ENCODE data around the gene DDX27. TPM values are rescaled to one million over a fixed set of nuclear protein-coding genes. Genes with fewer than 3 reads are reported as not detected.

The DDX27 gene
- total RNA-seq, 1 experiment from 2014 or later = 54.8 TPM

GRCh38 chr20:49286689-49287551 is 67.7 kb downstream of the DDX27 start (continued):
- no peak for TF ChIP-seq CDX4 (CRISPR knock-in tag; IDR thresholded peaks at IDR 0.05; ENCODE audit: borderline replicate concordance)
- TF ChIP-seq SMAD3 (CRISPR knock-in tag; IDR thresholded peaks at IDR 0.05; ENCODE audit: borderline replicate concordance) = no peak
- TF ChIP-seq OVOL2 (CRISPR knock-in tag; IDR thresholded peaks at IDR 0.05; ENCODE audit: borderline replicate concordance) = no peak
- no peak for TF ChIP-seq KAT7 (CRISPR knock-in tag; IDR thresholded peaks at IDR 0.05; ENCODE audit: borderline replicate concordance)
- TF ChIP-seq GABPB1 (CRISPR knock-in tag; IDR thresholded peaks at IDR 0.05) = no peak
- no peak for TF ChIP-seq ZNF121 (CRISPR knock-in tag; IDR thresholded peaks at IDR 0.05)
- no peak for TF ChIP-seq USF2 (CRISPR knock-in tag; IDR thresholded peaks at IDR 0.05)
- no peak for TF ChIP-seq ESRRA (CRISPR knock-in tag; IDR thresholded peaks at IDR 0.05; ENCODE audit: borderline replicate concordance)
- no peak for TF ChIP-seq GRHL2 (CRISPR knock-in tag; IDR thresholded peaks at IDR 0.05; ENCODE audit: insufficient replicate concordance, severe bottlenecking)
- no peak for TF ChIP-seq TEAD1 (CRISPR knock-in tag; IDR thresholded peaks at IDR 0.05)
- no peak for TF ChIP-seq STAT6 (CRISPR knock-in tag; conservative IDR thresholded peaks at IDR 0.05; ENCODE audit: low read depth)
- TF ChIP-seq CREM (CRISPR knock-in tag; IDR thresholded peaks at IDR 0.05) = no peak
- 0 out of 2 replicates have a peak, but pooled peaks have one; percentile 8 for TF ChIP-seq ZNF532 (CRISPR knock-in tag; IDR thresholded peaks at IDR 0.05; ENCODE audit: borderline replicate concordance)
- TF ChIP-seq ETV6 (CRISPR knock-in tag; IDR thresholded peaks at IDR 0.05) = no peak
- no peak for TF ChIP-seq ZNF138 (CRISPR knock-in tag; conservative IDR thresholded peaks at IDR 0.05)
- TF ChIP-seq ZNF512 (CRISPR knock-in tag; IDR thresholded peaks at IDR 0.05; ENCODE audit: borderline replicate concordance) = no peak
- no peak for TF ChIP-seq ERG (CRISPR knock-in tag; IDR thresholded peaks at IDR 0.05)
- 0 out of 2 replicates have a peak, but pooled peaks have one; percentile 9 for TF ChIP-seq ZMAT4 (CRISPR knock-in tag; IDR thresholded peaks at IDR 0.05)
- TF ChIP-seq E2F5 (CRISPR knock-in tag; IDR thresholded peaks at IDR 0.05) = no peak
- no peak for TF ChIP-seq ZBTB21 (CRISPR knock-in tag; IDR thresholded peaks at IDR 0.05; ENCODE audit: borderline replicate concordance)
- TF ChIP-seq SP1 (CRISPR knock-in tag; conservative IDR thresholded peaks at IDR 0.05) = no peak
- no peak for TF ChIP-seq NR2C2 (CRISPR knock-in tag; IDR thresholded peaks at IDR 0.05)
